Measurements from ENCODE around the gene STING1.

DNA sequence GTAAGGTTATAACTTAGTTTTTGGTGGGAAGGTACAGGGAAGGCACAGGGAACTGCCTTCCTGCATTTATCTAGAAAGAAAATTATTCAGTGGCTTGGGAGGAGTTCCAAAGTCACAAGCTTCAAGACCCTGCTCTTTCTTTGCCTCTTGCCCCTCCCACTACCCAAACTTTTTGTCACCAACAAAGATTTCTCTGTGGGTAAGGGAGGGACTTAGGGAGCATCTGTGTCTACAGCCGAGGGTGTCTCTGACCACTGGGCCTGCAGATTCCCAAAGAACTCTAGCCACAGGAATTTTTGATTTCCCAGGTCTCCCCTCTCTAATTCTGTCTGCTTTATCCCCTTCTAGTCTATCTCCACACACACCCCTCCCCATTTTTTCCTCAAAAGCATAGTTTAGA lies 22.1 kb downstream of the STING1 start:
- TF ChIP-seq ZNF274 (IDR thresholded peaks at IDR 0.05; ENCODE audit: low read depth, low read length): no peak
- no peak for TF ChIP-seq YY1 (IDR thresholded peaks at IDR 0.05; ENCODE audit: insufficient read depth, insufficient read length)

Data from NT2/D1 (cell line).